Mucosa of descending colon (tissue), 3 donors: Measurements from ENCODE around the gene DET1. TPM values are rescaled to one million over a fixed set of nuclear protein-coding genes. Genes with fewer than 3 reads are reported as not detected.

Experiments used
- ATAC-seq: fragments of 200-7000 bp; cut with Tn5 transposase; one replicate; pipeline ENCODE4 v1.9.1; 2020; ENCODE audit warnings: mild to moderate bottlenecking, moderate library complexity
- DNase-seq, 3 donors: peaks; one replicate each; pipeline ENCODE4 v3.0.0-alpha.2; 2020
- H3K36me3 ChIP-seq: fragments of 200-600 bp; one replicate; pipeline ENCODE4 v1.8.0; 2021; ENCODE audit warnings: low read depth, mild to moderate bottlenecking
- H3K4me1 ChIP-seq: fragments of 200-600 bp; one replicate; pipeline ENCODE4 v1.8.0; 2021; ENCODE audit warnings: low read depth, mild to moderate bottlenecking
- H3K4me3 ChIP-seq: fragments of 200-600 bp; one replicate; pipeline ENCODE4 v1.8.0; 2021; ENCODE audit warnings: mild to moderate bottlenecking
- H3K9me3 ChIP-seq: fragments of 200-600 bp; one replicate; pipeline ENCODE4 v1.8.0; 2021; ENCODE audit warnings: mild to moderate bottlenecking
- CTCF ChIP-seq: fragments of 200-600 bp; IDR thresholded peaks from one replicate; pipeline ENCODE4 v1.8.0; 2022; ENCODE audit warnings: antibody characterized with exemption, mild to moderate bottlenecking
- intact Hi-C, 2 donors: fragments of 100-400 bp; cut with DNase I in 1 of 2; cut with micrococcal nuclease in 1 of 2; formaldehyde crosslinking; loops; one replicate each; pipeline versions ENCODE4 v1.11.0 to v1.11.1; 2022; cut with DNase I, micrococcal nuclease
- total RNA-seq, 3 donors: library from RNA; stranded (reverse); fragmentation: NEBNext Ultra II Directional in 2 of 3; extraction: Animal tissue kit (Norgen Biotek cat#: 25700) in 2 of 3; gene quantifications; one replicate each; pipeline versions ENCODE4 v1.2.1 to v1.2.4, GENCODE V29; 2021 to 2023
- donor health status: DM: no; HTN: no; CAD: no; lungs with moderate emphysema.
- donor health status: DM: no; HTN: no; CAD: no.
- donor health status: DM: no; HTN: yes; CAD: no.

The DET1 gene
- total RNA-seq, 3 donors from 2014 or later: 3.9 to 8.4 (median 7.3) TPM

DNA sequence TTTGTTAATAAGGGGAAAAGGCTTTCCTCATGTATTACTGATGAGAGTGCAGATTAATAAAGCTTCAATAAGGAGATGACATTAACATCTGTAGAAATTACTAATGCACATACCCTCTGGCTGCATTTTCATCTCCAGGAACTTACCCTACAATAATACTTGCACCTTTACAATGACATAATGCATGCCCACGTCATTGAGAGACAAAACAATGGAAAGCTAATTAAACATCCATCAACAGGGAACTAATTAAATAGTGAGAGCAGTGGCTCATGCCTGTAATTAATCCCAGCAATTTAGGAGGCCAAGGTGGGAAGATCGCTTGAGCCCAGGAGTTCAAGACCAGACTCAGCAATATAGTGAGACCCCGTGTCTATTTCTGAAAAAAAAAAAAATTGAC, 32.8 kb upstream of the DET1 start:
- intact Hi-C loops: no loop called here

DNA sequence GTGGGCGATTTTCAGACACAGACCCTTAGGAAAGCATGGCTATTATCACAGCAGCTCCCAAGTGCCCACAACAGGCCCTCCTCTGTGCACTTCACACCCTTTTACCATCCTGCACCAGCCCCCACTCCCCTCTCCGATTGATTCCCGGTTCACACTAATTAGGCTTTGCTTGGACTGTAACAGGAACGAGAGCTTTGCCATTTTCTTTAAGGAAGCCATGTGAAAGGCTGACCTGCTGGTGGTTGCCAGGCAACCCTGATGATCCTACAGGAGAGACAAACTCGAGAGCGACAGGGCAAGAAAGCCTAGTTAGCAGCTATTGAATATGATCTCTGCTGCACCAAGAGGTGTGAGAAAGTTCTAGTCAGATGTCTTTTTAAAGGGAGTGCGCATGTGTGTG, 28.2 kb upstream of the DET1 start:
- H3K9me3 ChIP-seq: no peaks in the 10 kb centered on the region
- intact Hi-C loops: no loop called here
- DNase-seq (no peak), ATAC-seq (no peak)
- H3K4me1 ChIP-seq: no peaks in the 10 kb centered on the region
- no peak overlapping the region for H3K4me3 ChIP-seq
- no peak for TF ChIP-seq CTCF
- no peaks in the 10 kb centered on the region for H3K36me3 ChIP-seq

More for the DNA sequence above, 32.8 kb upstream of the DET1 start:
- DNase-seq (no peak), ATAC-seq (no peak)
- Histone ChIP-seq H3K9me3 (no peaks in the 10 kb centered on the region), H3K36me3 (no peaks in the 10 kb centered on the region), H3K4me1 (no peaks in the 10 kb centered on the region), H3K4me3 (no peak overlapping the region)
- TF ChIP-seq CTCF: no peak

- no peaks in the 10 kb centered on the region for H3K4me1 ChIP-seq
- H3K4me3 ChIP-seq: no peak overlapping the region
- ATAC-seq (no peak), DNase-seq (no peak)
- intact Hi-C loops: no loop called here
- H3K36me3 ChIP-seq: no peaks in the 10 kb centered on the region
- TF ChIP-seq CTCF: no peak
- no peaks in the 10 kb centered on the region for H3K9me3 ChIP-seq
These were observed 27.6 kb upstream of the DET1 start for GRCh38 chr15:88574077-88574476.

DNA sequence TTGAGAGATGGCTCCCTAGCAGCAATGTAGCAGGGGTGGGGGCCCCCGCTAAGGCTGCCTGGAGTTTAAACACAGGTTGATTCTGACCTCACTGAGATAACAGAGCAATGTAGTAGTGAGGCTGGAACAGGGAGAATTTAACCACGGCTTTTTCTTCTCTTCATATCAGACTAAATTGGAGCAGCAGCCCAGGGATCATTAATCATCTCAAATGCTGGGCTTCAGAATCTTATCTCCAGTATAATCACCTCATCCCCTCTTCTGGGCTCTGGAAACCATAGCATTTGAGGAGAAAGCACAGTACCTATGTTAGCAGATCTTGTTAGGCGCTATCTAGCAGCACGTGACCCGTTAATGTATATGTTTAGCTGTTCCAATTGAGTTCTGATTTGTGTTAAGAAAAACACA, 25.4 kb upstream of the DET1 start:
- H3K4me3 ChIP-seq: no peak overlapping the region
- H3K9me3 ChIP-seq: no peaks in the 10 kb centered on the region
- no peaks in the 10 kb centered on the region for H3K4me1 ChIP-seq
- intact Hi-C loops: no loop called here
- TF ChIP-seq CTCF: no peak
- H3K36me3 ChIP-seq: no peaks in the 10 kb centered on the region
- ATAC-seq: no peak
- DNase-seq: no peak

DNA sequence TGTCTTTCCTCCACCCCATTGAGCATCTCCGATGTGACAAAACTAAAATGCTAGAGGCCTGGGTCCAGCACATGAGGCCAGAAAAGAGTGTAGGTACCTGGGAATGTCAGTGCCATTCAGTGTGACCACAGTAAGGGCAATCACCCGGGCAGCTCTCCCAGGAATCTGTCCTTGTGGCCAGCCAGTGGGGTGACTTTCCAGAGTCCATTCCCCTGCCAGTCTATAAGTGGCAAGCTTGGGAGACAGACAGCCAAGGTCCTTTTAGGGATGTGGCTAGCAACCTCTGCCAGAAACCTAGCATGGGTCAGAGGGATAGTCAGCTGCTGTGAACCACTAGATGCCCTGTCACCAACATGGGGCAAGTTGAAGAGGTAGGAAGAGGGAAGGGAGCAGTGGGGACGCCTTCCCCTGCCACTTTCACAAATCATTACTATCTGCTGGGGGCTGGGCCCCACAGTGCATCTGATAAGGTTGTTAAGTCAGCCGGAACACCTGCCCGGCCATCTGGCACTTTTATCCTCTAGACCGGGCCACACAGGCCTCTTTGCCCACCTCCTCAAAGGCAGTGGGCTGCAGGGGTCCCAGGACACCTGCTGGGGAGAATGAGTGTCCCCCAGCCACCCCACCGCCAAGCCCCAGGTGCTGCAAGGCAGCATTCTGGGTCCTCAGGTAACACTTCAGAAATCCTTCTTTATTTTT, 24.8 kb upstream of the DET1 start:
- no peak for TF ChIP-seq CTCF
- DNase-seq: no peak
- no peaks in the 10 kb centered on the region for H3K36me3 ChIP-seq
- no peaks in the 10 kb centered on the region for H3K9me3 ChIP-seq
- peak; percentile 18 for ATAC-seq
- H3K4me3 ChIP-seq: no peak overlapping the region
- H3K4me1 ChIP-seq: no peaks in the 10 kb centered on the region
- intact Hi-C loops: no loop called here

DNA sequence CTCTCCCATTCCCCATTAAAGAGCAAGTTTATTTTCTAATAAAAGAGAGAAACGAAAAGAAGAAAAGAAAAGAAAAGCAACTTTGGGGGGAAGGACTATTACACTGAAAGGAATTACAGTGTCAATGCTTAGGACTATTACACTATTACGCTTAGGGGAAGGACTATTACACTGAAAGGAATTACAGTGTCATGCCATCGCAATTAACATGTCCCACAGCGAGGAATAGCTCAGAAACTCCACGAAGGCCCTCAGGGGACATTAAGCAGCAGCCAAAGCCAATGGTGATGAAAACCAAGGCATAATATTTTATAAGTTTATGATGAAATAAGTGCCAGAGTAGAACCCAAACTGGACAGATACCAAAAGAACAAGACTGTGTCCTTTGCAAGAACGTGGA, 22.1 kb upstream of the DET1 start:
- H3K4me3 ChIP-seq: no peak overlapping the region
- no peaks in the 10 kb centered on the region for H3K36me3 ChIP-seq
- ATAC-seq (no peak), DNase-seq (no peak)
- no peaks in the 10 kb centered on the region for H3K4me1 ChIP-seq
- TF ChIP-seq CTCF: no peak
- intact Hi-C loops: no loop called here
- no peaks in the 10 kb centered on the region for H3K9me3 ChIP-seq
